ENCODE results near the gene ENO3.

GRCh38 chr17:4949321-4950074 lies 1.4 kb upstream of the ENO3 start:
- TF ChIP-seq, protein P1, sequence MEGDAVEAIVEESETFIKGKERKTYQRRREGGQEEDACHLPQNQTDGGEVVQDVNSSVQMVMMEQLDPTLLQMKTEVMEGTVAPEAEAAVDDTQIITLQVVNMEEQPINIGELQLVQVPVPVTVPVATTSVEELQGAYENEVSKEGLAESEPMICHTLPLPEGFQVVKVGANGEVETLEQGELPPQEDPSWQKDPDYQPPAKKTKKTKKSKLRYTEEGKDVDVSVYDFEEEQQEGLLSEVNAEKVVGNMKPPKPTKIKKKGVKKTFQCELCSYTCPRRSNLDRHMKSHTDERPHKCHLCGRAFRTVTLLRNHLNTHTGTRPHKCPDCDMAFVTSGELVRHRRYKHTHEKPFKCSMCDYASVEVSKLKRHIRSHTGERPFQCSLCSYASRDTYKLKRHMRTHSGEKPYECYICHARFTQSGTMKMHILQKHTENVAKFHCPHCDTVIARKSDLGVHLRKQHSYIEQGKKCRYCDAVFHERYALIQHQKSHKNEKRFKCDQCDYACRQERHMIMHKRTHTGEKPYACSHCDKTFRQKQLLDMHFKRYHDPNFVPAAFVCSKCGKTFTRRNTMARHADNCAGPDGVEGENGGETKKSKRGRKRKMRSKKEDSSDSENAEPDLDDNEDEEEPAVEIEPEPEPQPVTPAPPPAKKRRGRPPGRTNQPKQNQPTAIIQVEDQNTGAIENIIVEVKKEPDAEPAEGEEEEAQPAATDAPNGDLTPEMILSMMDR (IDR thresholded peaks at IDR 0.05), result no peak
- TF ChIP-seq POLR2A (IDR thresholded peaks at IDR 0.05), result peak in 1 of 2 donors; percentile 28

Measured in thyroid gland (tissue), 4 donors.